AG10803 (cell line): ENCODE data around the gene TANGO2.

ENCODE experiments used
- DNase-seq: peaks from one replicate; pipeline ENCODE4 v3.0.0; 2010; ENCODE audit warnings: low read depth
- H3K4me3 ChIP-seq: 2 replicates; pipeline ENCODE4 v1.5.1; 2011; ENCODE audit warnings: mild to moderate bottlenecking, low read length, control low read depth
- TF ChIP-seq, protein P1 (sequence below): conservative IDR thresholded peaks from 2 replicates; pipeline ENCODE4 v1.5.1; 2011; ENCODE audit warnings: mild to moderate bottlenecking, low read length, control low read depth, inconsistent platforms

The TANGO2 gene

DNA sequence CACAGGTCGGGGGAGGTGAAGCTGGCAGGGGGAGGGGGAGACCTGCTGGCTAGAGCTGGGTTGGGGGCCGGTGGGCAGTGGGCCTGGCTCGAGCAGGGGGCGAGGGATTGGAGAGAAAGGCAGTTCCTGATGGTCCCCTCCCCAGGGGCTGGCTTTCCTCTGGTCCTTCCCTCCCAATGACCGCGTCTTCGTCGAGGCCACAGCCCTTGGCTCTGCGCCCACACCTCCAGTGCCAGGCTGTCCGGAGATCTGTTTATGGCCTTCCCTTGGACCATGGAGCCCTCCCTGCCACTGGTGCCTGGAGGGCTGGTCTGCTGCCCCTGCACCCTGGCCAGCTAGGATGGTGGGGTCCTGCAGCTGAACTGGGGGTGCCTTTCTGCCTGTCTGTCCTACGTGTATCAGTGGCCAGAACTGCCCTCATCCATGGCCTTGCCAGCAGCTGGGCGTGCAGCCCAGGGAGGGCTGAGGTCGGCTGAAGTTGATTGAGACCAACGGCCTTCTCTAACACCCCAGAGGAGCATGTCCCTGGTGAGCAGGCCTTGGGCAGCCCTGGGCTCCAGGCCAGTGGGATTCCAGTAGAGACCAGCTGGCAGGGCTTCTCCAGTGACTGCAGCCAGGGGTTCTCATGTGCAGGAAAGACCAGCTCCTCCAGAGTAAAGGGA is 12.3 kb downstream of the TANGO2 start:
- peak; percentile 15 for DNase-seq
- H3K4me3 ChIP-seq: no peak overlapping the region
- TF ChIP-seq, protein P1, sequence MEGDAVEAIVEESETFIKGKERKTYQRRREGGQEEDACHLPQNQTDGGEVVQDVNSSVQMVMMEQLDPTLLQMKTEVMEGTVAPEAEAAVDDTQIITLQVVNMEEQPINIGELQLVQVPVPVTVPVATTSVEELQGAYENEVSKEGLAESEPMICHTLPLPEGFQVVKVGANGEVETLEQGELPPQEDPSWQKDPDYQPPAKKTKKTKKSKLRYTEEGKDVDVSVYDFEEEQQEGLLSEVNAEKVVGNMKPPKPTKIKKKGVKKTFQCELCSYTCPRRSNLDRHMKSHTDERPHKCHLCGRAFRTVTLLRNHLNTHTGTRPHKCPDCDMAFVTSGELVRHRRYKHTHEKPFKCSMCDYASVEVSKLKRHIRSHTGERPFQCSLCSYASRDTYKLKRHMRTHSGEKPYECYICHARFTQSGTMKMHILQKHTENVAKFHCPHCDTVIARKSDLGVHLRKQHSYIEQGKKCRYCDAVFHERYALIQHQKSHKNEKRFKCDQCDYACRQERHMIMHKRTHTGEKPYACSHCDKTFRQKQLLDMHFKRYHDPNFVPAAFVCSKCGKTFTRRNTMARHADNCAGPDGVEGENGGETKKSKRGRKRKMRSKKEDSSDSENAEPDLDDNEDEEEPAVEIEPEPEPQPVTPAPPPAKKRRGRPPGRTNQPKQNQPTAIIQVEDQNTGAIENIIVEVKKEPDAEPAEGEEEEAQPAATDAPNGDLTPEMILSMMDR: no peak

DNA sequence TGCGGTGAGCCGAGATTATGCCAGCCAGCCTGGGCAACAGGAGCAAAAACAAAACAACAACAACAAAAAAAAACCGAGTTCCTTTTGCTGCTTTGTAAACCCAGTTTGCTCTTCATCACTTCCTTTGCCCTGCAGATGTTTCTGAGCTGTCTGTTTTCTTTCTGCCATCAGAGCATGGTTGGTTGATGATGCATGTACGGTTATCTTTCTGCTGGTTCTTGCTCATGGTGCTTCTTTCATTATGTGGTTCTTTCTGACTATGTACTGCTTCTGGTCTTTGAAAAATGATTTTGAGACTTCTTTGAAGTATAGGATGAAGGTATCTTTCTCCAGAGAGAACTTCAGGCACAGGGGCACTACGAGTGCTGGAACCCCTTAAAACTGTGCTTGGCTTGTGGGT is 13.2 kb downstream of the TANGO2 start:
- no peak overlapping the region for H3K4me3 ChIP-seq
- DNase-seq: no peak
- TF ChIP-seq, protein P1: no peak

GRCh38 chr22:20035375-20036083 is 14.6 kb downstream of the TANGO2 start:
- TF ChIP-seq, protein P1: no peak
- DNase-seq: no peak
- no peak overlapping the region for H3K4me3 ChIP-seq

DNA sequence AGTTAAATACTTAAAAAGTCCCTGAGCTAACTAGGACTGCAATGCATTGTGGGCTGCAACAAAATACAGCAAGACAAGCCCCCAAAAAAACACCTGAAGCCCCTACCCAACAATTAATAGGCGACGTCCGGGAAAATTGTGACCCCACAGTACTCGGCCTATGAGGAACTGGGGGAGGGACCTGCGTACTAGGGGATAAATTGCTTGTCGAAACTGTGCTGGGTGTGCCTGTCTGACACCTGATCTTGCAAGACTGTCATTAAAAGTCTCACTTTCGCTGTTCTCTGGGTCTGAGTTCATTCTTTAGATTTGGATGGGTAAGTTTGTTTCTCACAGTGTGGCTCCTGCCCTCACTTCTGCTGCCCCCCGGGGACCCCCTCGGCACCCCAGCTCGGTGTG is 15.2 kb downstream of the TANGO2 start:
- no peak overlapping the region for H3K4me3 ChIP-seq
- no peak for DNase-seq
- TF ChIP-seq, protein P1: no peak

- DNase-seq: no peak
- H3K4me3 ChIP-seq: no peak overlapping the region
- TF ChIP-seq, protein P1: no peak
Measured at GRCh38 chr22:20036535-20037392, 15.9 kb downstream of the TANGO2 start.

DNA sequence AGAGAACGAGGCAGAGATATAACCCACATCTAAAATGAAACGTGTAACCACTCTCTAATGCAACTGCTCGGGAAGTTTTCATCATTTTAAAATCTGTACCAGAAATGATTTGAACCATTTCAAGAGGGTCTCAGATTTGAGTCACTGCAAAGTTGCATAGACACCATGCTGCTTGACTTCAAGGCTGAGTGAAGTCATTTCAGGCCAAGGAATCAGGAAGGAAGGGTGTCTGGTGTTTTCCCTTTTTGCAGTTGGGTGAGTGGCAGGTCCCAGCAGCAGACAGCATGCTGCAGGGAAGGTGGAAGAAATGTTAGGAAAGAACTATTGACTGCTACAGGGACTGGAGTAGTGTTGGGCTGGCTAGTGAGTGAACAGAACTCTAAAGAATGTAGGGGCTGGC is 16.5 kb downstream of the TANGO2 start:
- TF ChIP-seq, protein P1: no peak
- DNase-seq: no peak
- H3K4me3 ChIP-seq: no peak overlapping the region

- no peak for DNase-seq
- H3K4me3 ChIP-seq: no peak overlapping the region
- TF ChIP-seq, protein P1: no peak
Measured at GRCh38 chr22:20038574-20038973, 17.7 kb downstream of the TANGO2 start.
